ENCODE data around the gene OXSM.

OXSM gene

GRCh38 chr3:25837038-25837437 is 47.1 kb downstream of the OXSM start:
- Histone ChIP-seq H3K4me1 (ENCODE audit: low read length) (peaks cover 15% of the 10 kb centered on the region), H3K4me2 (ENCODE audit: low read length) (no peak overlapping the region), H3K79me2 (ENCODE audit: low read length) (no peaks in the 10 kb centered on the region), H3K9ac (ENCODE audit: low read length) (no peak overlapping the region), H3K4me3 (ENCODE audit: low read length) (no peak overlapping the region), H3K9me3 (ENCODE audit: insufficient read depth, low read length) (no peaks in the 10 kb centered on the region), H2AFZ (ENCODE audit: low read depth, low read length) (peak overlapping the region; percentile 4; the same call in 1 of the 2 replicates), H3K27ac (ENCODE audit: low read length) (no peak overlapping the region), H4K20me1 (ENCODE audit: insufficient read depth, low read length) (no peaks in the 10 kb centered on the region), H3K27me3 (ENCODE audit: low read depth, low read length) (no peaks in the 10 kb centered on the region), H3K36me3 (replicated peaks; ENCODE audit: low read depth, low read length) (no peaks in the 10 kb centered on the region)
- TF ChIP-seq CTCF (IDR thresholded peaks at IDR 0.05; ENCODE audit: low read depth, low read length) = no peak

- H2AFZ ChIP-seq (ENCODE audit: low read depth, low read length) = no peak overlapping the region
- no peaks in the 10 kb centered on the region for H3K9me3 ChIP-seq (ENCODE audit: insufficient read depth, low read length)
- no peak overlapping the region for H3K4me2 ChIP-seq (ENCODE audit: low read length)
- 0 out of 2 replicates have a peak, but pooled peaks cover 4% of the 10 kb centered on the region for H3K27me3 ChIP-seq (ENCODE audit: low read depth, low read length)
- H3K36me3 ChIP-seq (replicated peaks; ENCODE audit: low read depth, low read length) = no peaks in the 10 kb centered on the region
- no peaks in the 10 kb centered on the region for H4K20me1 ChIP-seq (ENCODE audit: insufficient read depth, low read length)
- no peak overlapping the region for H3K27ac ChIP-seq (ENCODE audit: low read length)
- H3K4me1 ChIP-seq (ENCODE audit: low read length) = peaks cover 2% of the 10 kb centered on the region
- TF ChIP-seq CTCF (IDR thresholded peaks at IDR 0.05; ENCODE audit: low read depth, low read length) (no peak), EZH2phosphoT487 (IDR thresholded peaks at IDR 0.05; ENCODE audit: low read depth) (no peak)
- no peak overlapping the region for H3K9ac ChIP-seq (ENCODE audit: low read length)
- no peak overlapping the region for H3K4me3 ChIP-seq (ENCODE audit: low read length)
- no peaks in the 10 kb centered on the region for H3K79me2 ChIP-seq (ENCODE audit: low read length)
These were observed 50.2 kb downstream of the OXSM start for GRCh38 chr3:25840099-25840498.

- Histone ChIP-seq H3K9me3 (ENCODE audit: insufficient read depth, low read length) (no peaks in the 10 kb centered on the region), H3K4me1 (ENCODE audit: low read length) (no peaks in the 10 kb centered on the region), H3K27ac (ENCODE audit: low read length) (no peak overlapping the region), H2AFZ (ENCODE audit: low read depth, low read length) (no peak overlapping the region), H3K79me2 (ENCODE audit: low read length) (no peaks in the 10 kb centered on the region), H3K36me3 (replicated peaks; ENCODE audit: low read depth, low read length) (no peaks in the 10 kb centered on the region), H3K27me3 (ENCODE audit: low read depth, low read length) (0 out of 2 replicates have a peak, but pooled peaks cover 4% of the 10 kb centered on the region), H3K9ac (ENCODE audit: low read length) (no peak overlapping the region), H4K20me1 (ENCODE audit: insufficient read depth, low read length) (no peaks in the 10 kb centered on the region), H3K4me2 (ENCODE audit: low read length) (no peak overlapping the region), H3K4me3 (ENCODE audit: low read length) (no peak overlapping the region)
- TF ChIP-seq EZH2phosphoT487 (IDR thresholded peaks at IDR 0.05; ENCODE audit: low read depth) (no peak), CTCF (IDR thresholded peaks at IDR 0.05; ENCODE audit: low read depth, low read length) (peak; percentile 51)
These were observed 53.4 kb downstream of the OXSM start for GRCh38 chr3:25843332-25843731.

All from OCI-LY3 (cell line).